ENCODE data around the gene NDUFV2. TPM values are rescaled to one million over a fixed set of nuclear protein-coding genes. Genes with fewer than 3 reads are reported as not detected.

Gene NDUFV2
- total and polyA plus RNA-seq, 2 of the 8 experiments (the other 6 are each of a cell fraction or from before 2014, with no cell fraction given): 90.8 to 191 TPM

DNA sequence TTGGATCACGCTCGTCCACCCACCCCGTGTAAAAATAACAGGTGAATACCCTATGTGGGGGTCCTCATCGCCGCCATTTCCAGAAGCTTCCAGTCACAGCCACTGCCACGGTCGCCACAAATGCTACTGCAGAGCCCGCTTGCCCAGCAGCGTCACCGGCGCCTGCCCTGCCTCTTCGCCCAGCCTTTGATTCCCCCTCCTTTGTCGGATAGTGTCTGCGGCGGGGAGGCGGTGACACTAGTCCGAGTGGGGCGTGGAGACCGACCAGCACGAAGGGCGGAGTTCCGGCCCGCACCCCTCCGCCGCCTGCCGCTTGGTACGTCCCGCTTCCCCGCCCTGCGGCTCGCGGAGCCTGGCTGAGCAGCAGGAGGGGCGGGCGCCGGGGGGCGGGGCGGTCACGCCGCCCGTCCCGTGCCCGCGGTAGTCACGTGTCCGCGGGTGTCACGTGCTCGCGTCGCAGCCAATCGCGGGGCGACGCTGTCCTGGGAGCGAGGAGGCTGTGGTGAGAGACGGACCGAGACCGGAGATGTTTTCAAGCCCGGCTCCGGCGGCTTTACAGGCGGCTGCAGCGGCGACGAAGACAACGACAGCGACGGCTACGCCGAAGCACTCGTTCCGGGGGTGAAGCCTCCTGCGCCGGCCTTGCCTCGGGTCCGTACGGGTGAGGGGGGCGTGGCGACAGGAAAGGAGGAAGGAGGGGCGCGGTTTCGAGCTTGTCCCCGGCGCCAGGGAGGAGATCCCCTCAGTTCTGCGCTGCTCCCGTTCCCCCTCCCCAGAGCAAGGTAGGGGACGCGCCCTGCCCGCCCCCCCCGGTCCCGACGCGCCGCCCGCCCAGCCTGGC lies 34.0 kb downstream of the NDUFV2 start, which contains the start of gene ANKRD12 (continued):
- TF ChIP-seq SP1 (IDR thresholded peaks at IDR 0.05; ENCODE audit: low read depth, low read length) (peak; percentile 30; the same call in 1 of the 2 replicates), POU5F1 (IDR thresholded peaks at IDR 0.05; ENCODE audit: low read depth, low read length) (no peak), RBBP5 (IDR thresholded peaks at IDR 0.05; ENCODE audit: borderline replicate concordance, low read depth, low read length) (peak; percentile 74), CHD1 (IDR thresholded peaks at IDR 0.05; ENCODE audit: low read depth, low read length) (peak; percentile 82), GABPA (IDR thresholded peaks at IDR 0.05; ENCODE audit: borderline replicate concordance, insufficient read depth, low read length) (no peak), KDM5A (IDR thresholded peaks at IDR 0.05; ENCODE audit: low read length) (no peak), YY1 (IDR thresholded peaks at IDR 0.05; ENCODE audit: low read depth, low read length) (peak; percentile 81), GTF2F1 (IDR thresholded peaks at IDR 0.05; ENCODE audit: borderline replicate concordance, low read depth, low read length) (no peak), ZNF274 (IDR thresholded peaks at IDR 0.05; ENCODE audit: borderline replicate concordance, extremely low read depth, low read length) (no peak), TCF12 (IDR thresholded peaks at IDR 0.05; ENCODE audit: low read depth, low read length) (no peak), RXRA (IDR thresholded peaks at IDR 0.05; ENCODE audit: insufficient read depth, low read depth, low read length) (no peak), PHF8 (conservative IDR thresholded peaks at IDR 0.05; ENCODE audit: low read depth, low read length) (peak; percentile 86), SP4 (IDR thresholded peaks at IDR 0.05; ENCODE audit: low read length) (peak; percentile 37; the same call in 1 of the 2 replicates), CREB1 (IDR thresholded peaks at IDR 0.05) (no peak; the same call in 1 of the 2 replicates), TEAD4 (IDR thresholded peaks at IDR 0.05; ENCODE audit: low read depth, low read length) (peak; percentile 25; the same call in 1 of the 2 replicates), HDAC6 (IDR thresholded peaks at IDR 0.05; ENCODE audit: low read depth, low read length) (no peak), BCL11A (IDR thresholded peaks at IDR 0.05; ENCODE audit: low read depth in 2 of 2, low read length in 2 of 2) (no peak), HDAC2 (IDR thresholded peaks at IDR 0.05; ENCODE audit: borderline replicate concordance in 1 of 2, low read depth in 2 of 2, low read length in 2 of 2) (peak; percentile 78 to 96; a peak in 3 of 4 replicates), NRF1 (IDR thresholded peaks at IDR 0.05; ENCODE audit: low read depth, low read length) (no peak), JUND (IDR thresholded peaks at IDR 0.05; ENCODE audit: low read length) (peak; percentile 82), MAFK (IDR thresholded peaks at IDR 0.05; ENCODE audit: low read depth, low read length) (no peak), CHD2 (IDR thresholded peaks at IDR 0.05; ENCODE audit: low read length) (no peak)
- TF ChIP-seq, protein P1, sequence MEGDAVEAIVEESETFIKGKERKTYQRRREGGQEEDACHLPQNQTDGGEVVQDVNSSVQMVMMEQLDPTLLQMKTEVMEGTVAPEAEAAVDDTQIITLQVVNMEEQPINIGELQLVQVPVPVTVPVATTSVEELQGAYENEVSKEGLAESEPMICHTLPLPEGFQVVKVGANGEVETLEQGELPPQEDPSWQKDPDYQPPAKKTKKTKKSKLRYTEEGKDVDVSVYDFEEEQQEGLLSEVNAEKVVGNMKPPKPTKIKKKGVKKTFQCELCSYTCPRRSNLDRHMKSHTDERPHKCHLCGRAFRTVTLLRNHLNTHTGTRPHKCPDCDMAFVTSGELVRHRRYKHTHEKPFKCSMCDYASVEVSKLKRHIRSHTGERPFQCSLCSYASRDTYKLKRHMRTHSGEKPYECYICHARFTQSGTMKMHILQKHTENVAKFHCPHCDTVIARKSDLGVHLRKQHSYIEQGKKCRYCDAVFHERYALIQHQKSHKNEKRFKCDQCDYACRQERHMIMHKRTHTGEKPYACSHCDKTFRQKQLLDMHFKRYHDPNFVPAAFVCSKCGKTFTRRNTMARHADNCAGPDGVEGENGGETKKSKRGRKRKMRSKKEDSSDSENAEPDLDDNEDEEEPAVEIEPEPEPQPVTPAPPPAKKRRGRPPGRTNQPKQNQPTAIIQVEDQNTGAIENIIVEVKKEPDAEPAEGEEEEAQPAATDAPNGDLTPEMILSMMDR (IDR thresholded peaks at IDR 0.05; ENCODE audit: control extremely low read depth in 1 of 3, insufficient read depth in 1 of 3, low read depth in 1 of 3, low read length in 3 of 3): no peak
